GM12878 (cell line): ENCODE results near the gene SEC31A. TPM values are rescaled to one million over a fixed set of nuclear protein-coding genes. Genes with fewer than 3 reads are reported as not detected.
A peak's percentile ranks its signal among the peaks of the same experiment; 100 is the strongest.

ENCODE experiments used
- ATAC-seq: fragments of 200-7000 bp; cut with Tn5 transposase; 3 replicates; pipeline ENCODE4 v1.9.1; 2020; ENCODE audit warnings: mild to moderate bottlenecking, moderate library complexity
- BruUV-seq: library from RNA; stranded (reverse); fragments of 400-500 nt; replicated peaks from 2 replicates; lab custom pipeline; 2021; lab: Mats Ljungman, UMichigan
- CTCF ChIA-PET: fragments of 300-600 bp; sonication (Branson Sonifier 250); formaldehyde crosslinking; extraction: SDS; loops from one replicate; lab custom pipeline; 2021; ENCODE audit warnings: inconsistent platforms; lab: Yijun Ruan, JAX
- POLR2A ChIA-PET: fragments of 350-600 bp; formaldehyde crosslinking; extraction: SDS; loops from one replicate; lab custom pipeline; 2021; ENCODE audit warnings: inconsistent platforms; lab: Charles Lee
- RAD21 ChIA-PET: fragments of 300-600 bp; sonication (Branson Sonifier 250); formaldehyde crosslinking; loops from one replicate; lab custom pipeline; 2023; ENCODE audit warnings: antibody characterized with exemption; ENCODE audit not compliant: unreplicated experiment; lab: Charles Lee
- SMC1A ChIA-PET: fragments of 300-600 bp; sonication (Branson Sonifier 250); formaldehyde crosslinking; loops from one replicate; lab custom pipeline; 2023; ENCODE audit not compliant: unreplicated experiment, uncharacterized antibody; lab: Charles Lee
- DNase-seq: peaks from one replicate; pipeline ENCODE4 v3.0.0-alpha.2; 2011; ENCODE audit warnings: low read depth, low spot score
- FAIRE-seq: peaks from 3 replicates; lab custom pipeline; 2011; peaks lifted over from hg19 to GRCh38; lab: Jason Lieb, UNC
- H2AFZ ChIP-seq: 2 replicates; pipeline ENCODE4 v1.6.0; 2011; ENCODE audit warnings: low read depth, low read length, control low read depth; ENCODE audit not compliant: control insufficient read depth
- H3K27ac ChIP-seq: 2 replicates; pipeline ENCODE4 v1.5.1; 2011; ENCODE audit warnings: control low read depth; ENCODE audit not compliant: control insufficient read depth, insufficient read depth
- H3K27me3 ChIP-seq, 2 experiments: replicated peaks in 1 of 2; 2 replicates each; pipeline versions ENCODE4 v1.6.0 to v1.6.1; 2011; ENCODE audit warnings: low read length in 1 of 2; ENCODE audit not compliant: control insufficient read depth in 2 of 2, insufficient read depth in 2 of 2
- H3K36me3 ChIP-seq, 2 experiments: 2 replicates each; pipeline ENCODE4 v1.5.1; 2011; ENCODE audit warnings: low read length in 1 of 2; ENCODE audit not compliant: control insufficient read depth in 2 of 2, insufficient read depth in 2 of 2
- H3K4me1 ChIP-seq: 2 replicates; pipeline ENCODE4 v1.6.1; 2011; ENCODE audit warnings: mild to moderate bottlenecking, low read length, moderate library complexity, mixed read lengths; ENCODE audit not compliant: control insufficient read depth, insufficient read depth
- H3K4me2 ChIP-seq: 2 replicates; pipeline ENCODE4 v1.6.0; 2011; ENCODE audit warnings: control low read depth; ENCODE audit not compliant: control insufficient read depth, insufficient read depth
- H3K4me3 ChIP-seq: fragments of 200-600 bp; sonication (generic); 2 replicates; pipeline ENCODE4 v1.5.1; 2016
- H3K79me2 ChIP-seq: 2 replicates; pipeline ENCODE4 v1.6.0; 2011; ENCODE audit warnings: low read length; ENCODE audit not compliant: control insufficient read depth, insufficient read depth
- H3K9ac ChIP-seq: 2 replicates; pipeline ENCODE4 v1.8.0; 2011; ENCODE audit warnings: low read length, control low read depth, mixed read lengths; ENCODE audit not compliant: control insufficient read depth, insufficient read depth
- H3K9me3 ChIP-seq: replicated peaks from 3 replicates; pipeline ENCODE4 v1.5.1; 2011; ENCODE audit warnings: mild to moderate bottlenecking, low read length; ENCODE audit not compliant: control insufficient read depth, insufficient read depth
- H4K20me1 ChIP-seq: 2 replicates; pipeline ENCODE4 v1.6.0; 2011; ENCODE audit not compliant: control insufficient read depth, insufficient read depth
- ATF7 ChIP-seq: fragments of 450-650 bp; IDR thresholded peaks from 2 replicates; pipeline ENCODE4 v1.6.1; 2016; ENCODE audit warnings: low read depth, mild to moderate bottlenecking
- CHD2 ChIP-seq: IDR thresholded peaks from 2 replicates; pipeline ENCODE4 v1.6.1; 2011; ENCODE audit warnings: low read depth, low read length, improper control_type of control experiment, borderline replicate concordance
- CREB1 ChIP-seq: IDR thresholded peaks from 2 replicates; pipeline ENCODE4 v1.6.1; 2012; ENCODE audit warnings: low read depth, mild to moderate bottlenecking, inconsistent platforms
- CREM ChIP-seq: IDR thresholded peaks from 2 replicates; pipeline ENCODE4 v1.6.1; 2014; ENCODE audit warnings: antibody characterized with exemption, low read depth
- E2F8 ChIP-seq: fragments of 450-650 bp; IDR thresholded peaks from 2 replicates; pipeline ENCODE4 v1.6.1; 2018; ENCODE audit warnings: mild to moderate bottlenecking, low read depth, moderate library complexity; ENCODE audit not compliant: partially characterized antibody
- FOS ChIP-seq: IDR thresholded peaks from 3 replicates; pipeline ENCODE4 v1.6.1; 2011; ENCODE audit warnings: borderline replicate concordance; ENCODE audit not compliant: insufficient read length; ENCODE audit errors: extremely low read depth
- GATAD2B ChIP-seq: fragments of 450-650 bp; conservative IDR thresholded peaks from 2 replicates; pipeline ENCODE4 v1.6.1; 2017; ENCODE audit warnings: low read depth, mild to moderate bottlenecking, moderate library complexity
- IKZF2 ChIP-seq, 2 experiments: fragments of 450-650 bp; IDR thresholded peaks; 2 replicates each; pipeline ENCODE4 v1.6.1; 2017; ENCODE audit warnings: mild to moderate bottlenecking in 2 of 2, moderate library complexity in 2 of 2
- NBN ChIP-seq: fragments of 450-650 bp; IDR thresholded peaks from 2 replicates; pipeline ENCODE4 v1.6.1; 2016
- NFXL1 ChIP-seq: fragments of 450-650 bp; IDR thresholded peaks from 2 replicates; pipeline ENCODE4 v1.6.1; 2017; ENCODE audit warnings: antibody characterized with exemption, mild to moderate bottlenecking, borderline replicate concordance
- NFYA ChIP-seq: IDR thresholded peaks from 2 replicates; pipeline ENCODE4 v1.6.1; 2011; ENCODE audit warnings: low read depth, mild to moderate bottlenecking, low read length, improper control_type of control experiment, borderline replicate concordance
- PBX3 ChIP-seq: IDR thresholded peaks from 2 replicates; pipeline ENCODE4 v1.6.1; 2011; ENCODE audit warnings: mild to moderate bottlenecking, low read depth, low read length, moderate library complexity; ENCODE audit not compliant: insufficient replicate concordance
- PML ChIP-seq: IDR thresholded peaks from 2 replicates; pipeline ENCODE4 v1.6.1; 2012; ENCODE audit warnings: low read length, inconsistent platforms
- RB1 ChIP-seq: fragments of 450-650 bp; formaldehyde crosslinking; IDR thresholded peaks from 2 replicates; pipeline ENCODE4 v1.6.1; 2017; ENCODE audit warnings: mild to moderate bottlenecking, borderline replicate concordance
- RUNX3 ChIP-seq: IDR thresholded peaks from 2 replicates; pipeline ENCODE4 v1.6.1; 2012; ENCODE audit warnings: low read length, inconsistent platforms
- SIX5 ChIP-seq: IDR thresholded peaks from 2 replicates; pipeline ENCODE4 v1.6.1; 2011; ENCODE audit warnings: mild to moderate bottlenecking, low read depth, low read length, moderate library complexity; ENCODE audit not compliant: severe bottlenecking
- SMC3 ChIP-seq: IDR thresholded peaks from 2 replicates; pipeline ENCODE4 v1.6.1; 2011; ENCODE audit warnings: low read length, improper control_type of control experiment, borderline replicate concordance
- WRNIP1 ChIP-seq: IDR thresholded peaks from 2 replicates; pipeline ENCODE4 v1.6.1; 2011; ENCODE audit warnings: low read depth, low read length, improper control_type of control experiment, borderline replicate concordance
- ZNF24 ChIP-seq: fragments of 450-650 bp; IDR thresholded peaks from 2 replicates; pipeline ENCODE4 v1.6.1; 2017; ENCODE audit warnings: antibody characterized with exemption, mild to moderate bottlenecking
- ZNF384 ChIP-seq: IDR thresholded peaks from 2 replicates; pipeline ENCODE4 v1.6.1; 2012; ENCODE audit warnings: low read depth, mild to moderate bottlenecking, low read length, improper control_type of control experiment, borderline replicate concordance
- ZNF622 ChIP-seq: fragments of 450-650 bp; IDR thresholded peaks from 2 replicates; pipeline ENCODE4 v1.6.1; 2017; ENCODE audit warnings: mild to moderate bottlenecking, inconsistent platforms
- ZSCAN29 ChIP-seq: fragments of 450-650 bp; IDR thresholded peaks from 2 replicates; pipeline ENCODE4 v1.6.1; 2017; ENCODE audit warnings: mild to moderate bottlenecking, moderate library complexity
- WGBS: methylation state at CpG from one replicate; pipeline ENCODE4 v1.1.6; 2016; ENCODE audit warnings: low lambda C conversion rate; ENCODE audit not compliant: insufficient replicate concordance, insufficient coverage; ENCODE audit errors: missing lambda C conversion rate; 5-methylcytosine and 5-hydroxymethylcytosine counted together
- in situ Hi-C: fragments of 300-500 bp; cut with MboI; formaldehyde crosslinking; loops from 9 replicates; pipeline ENCODE4 v1.14.3; 2018; ENCODE audit warnings: mixed read lengths
- intact Hi-C: fragments of 100-400 bp; cut with micrococcal nuclease; formaldehyde crosslinking; loops from one replicate; pipeline ENCODE4 v1.14.2; 2022; ENCODE audit not compliant: unreplicated experiment
- polyA plus RNA-seq, 11 experiments: library from polyadenylated mRNA; depleted of rRNA in 4 of 11; unstranded in 6 of 11; stranded (reverse) in 5 of 11; fragments of >200 nt; fragmentation: Nextera tagmentation in 4 of 11; fragmentation: Illumina TruSeq in 1 of 11; extraction: Ambion mirVana in 4 of 11; extraction: Trizol in 1 of 11; gene quantifications; 1 replicate in 1 of 11; 2 replicates in 10 of 11; pipeline versions ENCODE4 v1.2.1 to v1.2.3, GENCODE V29; 2011 to 2016; ENCODE audit warnings: inconsistent platforms in 2 of 11, missing spikeins in 2 of 11, low read depth in 1 of 11
- total RNA-seq, 4 experiments: library from RNA; depleted of rRNA in 3 of 4; stranded (reverse); fragments of >200 nt in 3 of 4; fragmentation: Illumina TruSeq in 1 of 4; extraction: Trizol in 1 of 4; gene quantifications; 2 replicates each; pipeline versions ENCODE4 v1.2.1 to v1.2.3, GENCODE V29; 2013 to 2021

SEC31A gene
- total and polyA plus RNA-seq, 10 of the 15 experiments (the other 5 are each of a cell fraction or from before 2014, with no cell fraction given) = 74.6 to 171 (median 129) TPM

DNA sequence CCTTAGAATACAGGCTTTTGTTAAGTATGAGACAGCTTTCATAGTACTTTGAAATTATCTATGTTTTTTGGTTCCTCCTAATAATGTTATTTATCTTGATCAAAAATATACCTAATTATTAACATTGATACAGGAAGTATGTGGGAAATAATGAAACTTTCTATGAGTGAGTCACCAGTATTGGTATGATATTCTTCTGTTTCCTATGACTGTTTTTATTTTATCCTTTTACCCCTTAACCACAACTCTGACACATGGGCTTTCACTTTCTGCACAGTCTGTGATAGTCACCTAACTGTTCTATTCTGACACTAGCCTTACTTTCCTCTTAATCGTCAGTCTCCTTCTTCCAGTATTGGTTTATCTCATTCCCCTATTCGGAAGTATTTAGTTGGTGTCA, 14.3 kb upstream of the SEC31A start (continued):
- TF ChIP-seq PBX3 (no peak), ZNF622 (no peak), ZSCAN29 (no peak), SMC3 (no peak), NFYA (no peak)
- TF ChIP-seq, all 136 proteins: peak for 44

GRCh38 chr4:82903737-82904136, 12.8 kb upstream of the SEC31A start:
- in situ Hi-C loops = no loop called here
- H2AFZ ChIP-seq = no peak overlapping the region
- ChIA-PET RAD21 (interaction anchor here (0.6 to 1.8 kb wide), 4 partner anchors 106 to 131 kb away, joined by 3 to 6 read pairs (median 3); partner anchors contain the start of gene COPS4), CTCF (interaction anchor here (0.6 kb wide), 1 partner anchor 12 kb away, joined by 3 read pairs; no protein-coding TSS in a partner anchor)
- no peak overlapping the region for H3K27ac ChIP-seq
- no peaks in the 10 kb centered on the region for H3K9me3 ChIP-seq
- no peaks in the 10 kb centered on the region for H3K27me3 ChIP-seq
- peaks cover 19% of the 10 kb centered on the region for H3K4me1 ChIP-seq
- no peak for FAIRE-seq
- H3K36me3 ChIP-seq = no peaks in the 10 kb centered on the region
- TF ChIP-seq CHD2 (no peak), E2F8 (no peak), ZNF24 (no peak), ATF7 (peak; percentile 71), NBN (0 out of 2 replicates have a peak, but pooled peaks have one; percentile 30), WRNIP1 (no peak), CREM (peak; percentile 34; the same call in 1 of the 2 replicates), SIX5 (no peak), PML (no peak), IKZF2 (IDR thresholded peaks at IDR 0.05) (0 out of 4 replicates have a peak, but pooled peaks of 1 of the 2 experiments have one; percentile 9), NFXL1 (no peak), ZNF384 (no peak), RB1 (no peak), FOS (no peak), RUNX3 (peak; percentile 54), CREB1 (peak; percentile 64), GATAD2B (no peak)
- TF ChIP-seq, all 136 proteins: peak for 6
- ATAC-seq (0 out of 3 replicates have a peak, but pooled peaks have one; percentile 0), DNase-seq (no peak)
- peaks cover 28% of the 10 kb centered on the region for H3K79me2 ChIP-seq
- intact Hi-C loops = loop anchor here (5.0 kb wide), 1 partner anchor 379 kb away; the partner anchor contains the start of gene COQ2
- ChIA-PET SMC1A (interaction anchor here (1.2 to 2.4 kb wide), 3 partner anchors 11 to 108 kb away, joined by 3 to 10 read pairs (median 10); partner anchors contain the start of gene LIN54), POLR2A (interaction anchor here (0.6 to 0.7 kb wide), 2 partner anchors 12 to 358 kb away, joined by 3 to 7 read pairs; no protein-coding TSS in a partner anchor)
- H3K4me2 ChIP-seq = no peak overlapping the region
- H4K20me1 ChIP-seq = no peaks in the 10 kb centered on the region
- H3K4me3 ChIP-seq = no peak overlapping the region
- 99% methylated on average over 4 of the region's 5 CpGs for WGBS
- no TSS peak for BruUV-seq
- no peak overlapping the region for H3K9ac ChIP-seq
